Trophoblast cell (in vitro differentiated cells and primary cell): Measurements from ENCODE around the gene CCDC88B.

Experiments
- DNase-seq, 2 donors: peaks; one replicate each; pipeline ENCODE4 v3.0.0-alpha.2; 2016
- H2AFZ ChIP-seq: 2 replicates; pipeline ENCODE4 v1.6.1; 2013; ENCODE audit warnings: low read length, moderate library complexity, mild to moderate bottlenecking; ENCODE audit not compliant: insufficient read depth, poor library complexity
- H2AK5ac ChIP-seq: 2 replicates; pipeline ENCODE4 v1.6.1; 2013; ENCODE audit warnings: mild to moderate bottlenecking, low read length
- H2BK120ac ChIP-seq: 2 replicates; pipeline ENCODE4 v1.6.1; 2013; ENCODE audit warnings: low read length, mild to moderate bottlenecking, moderate library complexity; ENCODE audit not compliant: insufficient read depth, poor library complexity
- H2BK12ac ChIP-seq: 2 replicates; pipeline ENCODE4 v1.6.1; 2013; ENCODE audit warnings: mild to moderate bottlenecking, low read length, moderate library complexity
- H2BK5ac ChIP-seq: 2 replicates; pipeline ENCODE4 v1.6.1; 2013; ENCODE audit warnings: low read length, low read depth, moderate library complexity, mild to moderate bottlenecking; ENCODE audit not compliant: poor library complexity
- H3K14ac ChIP-seq: 2 replicates; pipeline ENCODE4 v1.6.1; 2013; ENCODE audit warnings: mild to moderate bottlenecking, low read length
- H3K18ac ChIP-seq: 2 replicates; pipeline ENCODE4 v1.6.1; 2013; ENCODE audit warnings: mild to moderate bottlenecking, low read length
- H3K23ac ChIP-seq: 2 replicates; pipeline ENCODE4 v1.6.1; 2013; ENCODE audit warnings: low read length
- H3K27ac ChIP-seq: 2 replicates; pipeline ENCODE4 v1.5.1; 2013; ENCODE audit warnings: low read depth, mild to moderate bottlenecking, inconsistent platforms, low read length, moderate library complexity
- H3K27me3 ChIP-seq: 2 replicates; pipeline ENCODE4 v1.6.1; 2013; ENCODE audit warnings: inconsistent platforms, mild to moderate bottlenecking, low read length, moderate library complexity; ENCODE audit not compliant: insufficient read depth
- H3K36me3 ChIP-seq, 2 experiments: 1 replicate in 1 of 2; 2 replicates in 1 of 2; pipeline ENCODE4 v1.6.1; 2013; ENCODE audit warnings: low read length in 2 of 2, mild to moderate bottlenecking in 2 of 2, moderate library complexity in 1 of 2; ENCODE audit not compliant: insufficient read depth in 2 of 2, control insufficient read depth in 1 of 2
- H3K4ac ChIP-seq: 2 replicates; pipeline ENCODE4 v1.6.1; 2013; ENCODE audit warnings: low read depth, mild to moderate bottlenecking, low read length, moderate library complexity
- H3K4me1 ChIP-seq, 2 experiments: 1 replicate in 1 of 2; 2 replicates in 1 of 2; pipeline ENCODE4 v1.6.1; 2013; ENCODE audit warnings: low read length in 2 of 2, mild to moderate bottlenecking in 2 of 2, moderate library complexity in 1 of 2; ENCODE audit not compliant: insufficient read depth in 2 of 2, control insufficient read depth in 1 of 2
- H3K4me2 ChIP-seq: 2 replicates; pipeline ENCODE4 v1.6.1; 2013; ENCODE audit warnings: inconsistent platforms, mild to moderate bottlenecking, low read length, moderate library complexity
- H3K4me3 ChIP-seq: 2 replicates; pipeline ENCODE4 v1.5.1; 2013; ENCODE audit warnings: mild to moderate bottlenecking, low read depth, low read length, inconsistent platforms
- H3K79me1 ChIP-seq: one replicate; pipeline ENCODE4 v1.6.1; 2013; ENCODE audit warnings: low read length
- H3K79me2 ChIP-seq: 2 replicates; pipeline ENCODE4 v1.6.1; 2013; ENCODE audit warnings: low read length, mild to moderate bottlenecking; ENCODE audit not compliant: control insufficient read depth, insufficient read depth, poor library complexity
- H3K9ac ChIP-seq: 2 replicates; pipeline ENCODE4 v1.6.1; 2013; ENCODE audit warnings: mild to moderate bottlenecking, low read length
- H3K9me3 ChIP-seq: 2 replicates; pipeline ENCODE4 v1.6.1; 2013; ENCODE audit warnings: low read depth, mild to moderate bottlenecking, control low read depth, inconsistent platforms, low read length; ENCODE audit not compliant: insufficient read depth
- H4K12ac ChIP-seq: 2 replicates; pipeline ENCODE4 v1.6.1; 2013; ENCODE audit warnings: low read depth, mild to moderate bottlenecking, low read length, moderate library complexity
- H4K8ac ChIP-seq: 2 replicates; pipeline ENCODE4 v1.6.1; 2013; ENCODE audit warnings: low read depth, mild to moderate bottlenecking, low read length, moderate library complexity
- H4K91ac ChIP-seq: one replicate; pipeline ENCODE4 v1.6.1; 2013; ENCODE audit warnings: low read depth, mild to moderate bottlenecking, low read length, moderate library complexity
- WGBS: extraction: QIAGEN DNeasy Blood & Tissue Kit; methylation state at CpG from one replicate; pipeline ENCODE4 v1.1.7; 2013; ENCODE audit warnings: missing lambda C conversion rate; ENCODE audit not compliant: insufficient read length, insufficient coverage; ENCODE audit errors: extremely low coverage; 5-methylcytosine and 5-hydroxymethylcytosine counted together

The CCDC88B gene

GRCh38 chr11:64296830-64297698 lies 42.9 kb upstream of the CCDC88B start:
- Histone ChIP-seq H3K79me2 (no peaks in the 10 kb centered on the region), H2BK5ac (no peak overlapping the region), H3K27me3 (peaks cover 71% of the 10 kb centered on the region), H4K8ac (no peak overlapping the region), H3K4me3 (no peak overlapping the region), H3K14ac (no peak overlapping the region), H2AK5ac (no peak overlapping the region), H3K36me3 (no peaks in the 10 kb centered on the region), H3K9me3 (peaks cover 10% of the 10 kb centered on the region), H4K12ac (no peak overlapping the region), H3K18ac (no peak overlapping the region), H3K27ac (no peak overlapping the region), H3K9ac (no peak overlapping the region), H2BK120ac (no peak overlapping the region), H4K91ac (no peak overlapping the region), H2BK12ac (no peak overlapping the region), H3K4me1 (peaks cover 11 to 15% of the 10 kb centered on the region in 2 experiments), H3K4ac (no peak overlapping the region), H2AFZ (no peak overlapping the region), H3K4me2 (no peak overlapping the region), H3K23ac (no peak overlapping the region), H3K79me1 (no peaks in the 10 kb centered on the region)
- WGBS = no CpG with 5 or more reads among the region's 34 CpGs
- DNase-seq = no peak

- no peaks in the 10 kb centered on the region for H3K36me3 ChIP-seq
- H3K23ac ChIP-seq = no peak overlapping the region
- no CpG with 5 or more reads among the region's 18 CpGs for WGBS
- H3K4ac ChIP-seq = no peak overlapping the region
- H3K4me3 ChIP-seq = no peak overlapping the region
- H2BK12ac ChIP-seq = no peak overlapping the region
- H4K8ac ChIP-seq = no peak overlapping the region
- H3K9ac ChIP-seq = no peak overlapping the region
- peaks cover 11 to 14% of the 10 kb centered on the region in 2 experiments for H3K4me1 ChIP-seq
- no peak overlapping the region for H2AFZ ChIP-seq
- no peak overlapping the region for H2BK5ac ChIP-seq
- H3K79me1 ChIP-seq = no peaks in the 10 kb centered on the region
- no peak for DNase-seq
- H3K79me2 ChIP-seq = no peaks in the 10 kb centered on the region
- H3K4me2 ChIP-seq = no peak overlapping the region
- H3K27me3 ChIP-seq = peaks cover 63% of the 10 kb centered on the region
- no peak overlapping the region for H3K14ac ChIP-seq
- no peak overlapping the region for H3K27ac ChIP-seq
- no peak overlapping the region for H4K12ac ChIP-seq
- H3K18ac ChIP-seq = no peak overlapping the region
- H3K9me3 ChIP-seq = peaks cover 10% of the 10 kb centered on the region
- H2BK120ac ChIP-seq = no peak overlapping the region
- no peak overlapping the region for H2AK5ac ChIP-seq
- H4K91ac ChIP-seq = no peak overlapping the region
These were observed 42.2 kb upstream of the CCDC88B start for GRCh38 chr11:64297699-64298358.

- Histone ChIP-seq H3K79me1 (no peaks in the 10 kb centered on the region), H3K4ac (no peak overlapping the region), H3K23ac (no peak overlapping the region), H3K4me1 (peaks cover 11 to 14% of the 10 kb centered on the region in 2 experiments), H4K12ac (no peak overlapping the region), H3K14ac (no peak overlapping the region), H2BK12ac (no peak overlapping the region), H3K36me3 (no peaks in the 10 kb centered on the region), H3K9ac (no peak overlapping the region), H3K4me2 (peak overlapping the region; percentile 10), H3K18ac (no peak overlapping the region), H4K8ac (no peak overlapping the region), H3K27me3 (peaks cover 54% of the 10 kb centered on the region), H3K27ac (no peak overlapping the region), H3K9me3 (peaks cover 8% of the 10 kb centered on the region), H2BK120ac (no peak overlapping the region), H2AK5ac (no peak overlapping the region), H2AFZ (no peak overlapping the region), H2BK5ac (no peak overlapping the region), H3K79me2 (no peaks in the 10 kb centered on the region), H3K4me3 (no peak overlapping the region), H4K91ac (no peak overlapping the region)
- no peak for DNase-seq
- no CpG with 5 or more reads among the region's 60 CpGs for whole genome bisulfite sequencing
These were observed 40.8 kb upstream of the CCDC88B start for GRCh38 chr11:64298966-64299846.
